ENCODE results near the gene ENG. TPM values are rescaled to one million over a fixed set of nuclear protein-coding genes. Genes with fewer than 3 reads are reported as not detected.

ENG gene
- total RNA-seq, 1 experiment from 2014 or later, result 29.9 TPM

DNA sequence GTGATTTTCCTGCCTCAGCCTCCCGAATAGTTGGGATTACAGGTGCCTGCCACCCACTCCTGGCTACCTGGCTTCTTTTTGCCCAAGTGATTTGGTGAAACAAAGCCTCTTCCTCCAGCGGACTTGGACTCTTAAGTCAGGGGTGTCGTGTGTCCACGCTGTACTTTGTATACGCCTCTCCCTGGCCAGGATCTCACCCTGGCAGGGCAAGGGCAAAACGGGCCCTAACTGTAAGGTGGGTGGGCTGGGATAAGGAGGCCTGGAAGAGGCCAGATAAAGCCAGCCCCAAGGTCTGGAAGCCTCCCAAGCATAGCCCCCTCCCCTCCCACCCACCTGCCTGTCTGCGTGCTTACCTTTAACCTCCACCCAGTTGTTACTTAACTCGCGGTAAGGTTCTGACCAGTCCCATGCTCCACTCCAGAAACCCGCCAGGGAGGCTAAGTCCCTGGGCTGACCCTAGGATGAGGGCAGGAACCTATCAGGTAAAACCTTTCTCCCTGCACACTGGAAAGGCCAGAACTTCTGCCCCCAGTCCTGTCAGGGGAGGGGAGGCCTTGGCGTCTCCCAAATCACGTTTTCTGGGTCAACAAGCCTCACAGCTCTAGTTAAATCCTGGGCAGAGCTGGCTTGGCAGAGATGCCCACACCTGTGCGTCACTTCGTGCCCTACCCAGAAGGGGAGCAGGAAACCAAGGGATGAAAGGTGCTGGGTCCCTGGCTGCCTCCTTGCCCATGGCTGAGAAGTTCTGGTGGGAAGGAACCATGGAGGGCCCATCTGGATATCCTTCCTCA lies 60.3 kb downstream of the ENG start:
- ChIA-PET CTCF (no interaction called here), POLR2A (ENCODE audit: low non-redundant PET) (interaction anchor here (1.0 kb wide), 1 partner anchor 23 kb away, joined by 7 read pairs; no protein-coding TSS in a partner anchor)
- H3K4me1 ChIP-seq (ENCODE audit: insufficient read depth, low read length, poor library complexity, severe bottlenecking), result no peaks in the 10 kb centered on the region
- BruUV-seq (replicated peaks), result no TSS peak
- H3K9me3 ChIP-seq (ENCODE audit: low read depth, low read length, poor library complexity, severe bottlenecking), result no peaks in the 10 kb centered on the region
- no peaks in the 10 kb centered on the region for H3K27me3 ChIP-seq (replicated peaks; ENCODE audit: insufficient read depth, low read depth, low read length, poor library complexity)
- peaks cover 34% of the 10 kb centered on the region for H3K36me3 ChIP-seq (ENCODE audit: insufficient read depth, low read length, poor library complexity, severe bottlenecking)
- H3K27ac ChIP-seq (ENCODE audit: low read depth, low read length, poor library complexity, severe bottlenecking), result no peak overlapping the region
- TF ChIP-seq, protein P1, sequence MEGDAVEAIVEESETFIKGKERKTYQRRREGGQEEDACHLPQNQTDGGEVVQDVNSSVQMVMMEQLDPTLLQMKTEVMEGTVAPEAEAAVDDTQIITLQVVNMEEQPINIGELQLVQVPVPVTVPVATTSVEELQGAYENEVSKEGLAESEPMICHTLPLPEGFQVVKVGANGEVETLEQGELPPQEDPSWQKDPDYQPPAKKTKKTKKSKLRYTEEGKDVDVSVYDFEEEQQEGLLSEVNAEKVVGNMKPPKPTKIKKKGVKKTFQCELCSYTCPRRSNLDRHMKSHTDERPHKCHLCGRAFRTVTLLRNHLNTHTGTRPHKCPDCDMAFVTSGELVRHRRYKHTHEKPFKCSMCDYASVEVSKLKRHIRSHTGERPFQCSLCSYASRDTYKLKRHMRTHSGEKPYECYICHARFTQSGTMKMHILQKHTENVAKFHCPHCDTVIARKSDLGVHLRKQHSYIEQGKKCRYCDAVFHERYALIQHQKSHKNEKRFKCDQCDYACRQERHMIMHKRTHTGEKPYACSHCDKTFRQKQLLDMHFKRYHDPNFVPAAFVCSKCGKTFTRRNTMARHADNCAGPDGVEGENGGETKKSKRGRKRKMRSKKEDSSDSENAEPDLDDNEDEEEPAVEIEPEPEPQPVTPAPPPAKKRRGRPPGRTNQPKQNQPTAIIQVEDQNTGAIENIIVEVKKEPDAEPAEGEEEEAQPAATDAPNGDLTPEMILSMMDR (conservative IDR thresholded peaks at IDR 0.05; ENCODE audit: low read depth, low read length), result no peak
- no peak for TF ChIP-seq EZH2 (IDR thresholded peaks at IDR 0.05; ENCODE audit: borderline replicate concordance, low read depth, low read length, poor library complexity, severe bottlenecking)
- intact Hi-C loops (cut with micrococcal nuclease; ENCODE audit: unreplicated experiment), result no loop called here
- DNase-seq (ENCODE audit: low spot score), result no peak
- no peak overlapping the region for H3K4me3 ChIP-seq (ENCODE audit: low read depth, low read length, poor library complexity, severe bottlenecking)

DNA sequence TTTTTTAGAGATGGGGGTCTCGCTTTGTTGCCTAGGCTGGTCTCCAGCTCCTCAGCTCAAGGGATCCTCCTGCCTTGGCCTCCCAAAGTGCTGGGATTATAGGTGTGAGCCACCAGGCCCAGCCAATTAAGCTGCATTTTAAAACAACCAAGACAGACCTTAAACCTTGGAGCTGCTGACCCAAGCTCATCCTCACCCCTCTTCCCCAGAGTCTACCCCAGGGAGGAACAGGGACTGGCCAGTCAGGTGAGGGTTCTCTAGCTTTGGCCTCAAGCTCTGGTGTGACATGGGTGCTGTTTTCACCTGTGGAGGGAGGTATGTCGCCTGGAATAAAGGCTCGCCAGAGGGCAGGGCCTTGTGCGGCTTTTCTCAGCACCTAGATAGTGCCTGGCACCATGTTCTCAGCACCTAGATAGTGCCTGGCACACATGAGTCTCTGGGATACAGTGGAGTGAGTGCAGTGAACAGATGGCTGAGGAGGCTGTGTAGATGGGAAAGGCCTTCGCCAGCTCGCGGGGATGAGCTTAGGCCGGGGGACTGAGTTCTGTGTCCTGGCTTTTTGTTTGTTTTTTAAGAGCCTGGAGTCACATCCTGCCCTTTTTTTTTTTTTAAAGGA lies 61.3 kb downstream of the ENG start:
- Histone ChIP-seq H3K36me3 (ENCODE audit: insufficient read depth, low read length, poor library complexity, severe bottlenecking) (peaks cover 44% of the 10 kb centered on the region), H3K27ac (ENCODE audit: low read depth, low read length, poor library complexity, severe bottlenecking) (peak overlapping the region; percentile 50), H3K27me3 (replicated peaks; ENCODE audit: insufficient read depth, low read depth, low read length, poor library complexity) (no peaks in the 10 kb centered on the region), H3K4me3 (ENCODE audit: low read depth, low read length, poor library complexity, severe bottlenecking) (no peak overlapping the region), H3K9me3 (ENCODE audit: low read depth, low read length, poor library complexity, severe bottlenecking) (no peaks in the 10 kb centered on the region), H3K4me1 (ENCODE audit: insufficient read depth, low read length, poor library complexity, severe bottlenecking) (no peaks in the 10 kb centered on the region)
- intact Hi-C loops (cut with micrococcal nuclease; ENCODE audit: unreplicated experiment), result no loop called here
- POLR2A ChIA-PET (ENCODE audit: low non-redundant PET), result interaction anchor here (1.0 kb wide), 1 partner anchor 22 kb away, joined by 7 read pairs; no protein-coding TSS in a partner anchor
- no peak for DNase-seq (ENCODE audit: low spot score)
- no TSS peak for BruUV-seq (replicated peaks)
- TF ChIP-seq EZH2 (IDR thresholded peaks at IDR 0.05; ENCODE audit: borderline replicate concordance, low read depth, low read length, poor library complexity, severe bottlenecking), result no peak
- TF ChIP-seq, protein P1 (conservative IDR thresholded peaks at IDR 0.05; ENCODE audit: low read depth, low read length), result no peak
- CTCF ChIA-PET, result no interaction called here

DNA sequence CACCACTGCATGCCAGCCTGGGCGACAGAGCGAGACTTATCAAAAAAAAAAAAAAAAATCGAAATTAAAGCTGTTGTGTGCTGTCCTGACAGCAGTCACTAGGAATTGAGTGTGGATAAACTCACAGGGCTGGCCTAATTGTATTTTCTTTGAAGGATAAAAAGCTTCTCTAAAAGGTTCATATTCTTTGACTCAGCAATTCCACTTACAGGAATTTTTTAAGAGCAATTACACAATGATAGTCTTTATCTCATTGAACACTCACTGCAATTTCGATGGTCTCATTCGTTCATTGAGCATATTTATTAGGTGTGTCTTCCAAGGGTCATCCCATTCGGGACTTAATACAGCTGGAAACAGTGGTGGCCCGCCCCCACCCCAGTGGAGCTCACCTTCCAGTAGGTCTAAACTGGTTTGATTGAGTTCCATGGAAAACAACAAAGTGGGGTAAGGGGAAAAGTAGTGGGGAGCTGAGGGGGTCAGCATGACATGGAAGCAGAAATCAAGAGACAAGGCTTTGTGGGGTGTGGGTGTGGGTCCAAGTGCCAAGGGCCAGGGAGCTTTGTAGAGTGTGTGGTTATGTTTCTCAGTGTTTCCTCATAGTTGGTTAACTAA lies 61.9 kb downstream of the ENG start:
- DNase-seq (ENCODE audit: low spot score), result no peak
- CTCF ChIA-PET, result no interaction called here
- Histone ChIP-seq H3K9me3 (ENCODE audit: low read depth, low read length, poor library complexity, severe bottlenecking) (no peaks in the 10 kb centered on the region), H3K4me3 (ENCODE audit: low read depth, low read length, poor library complexity, severe bottlenecking) (no peak overlapping the region), H3K36me3 (ENCODE audit: insufficient read depth, low read length, poor library complexity, severe bottlenecking) (peaks cover 51% of the 10 kb centered on the region), H3K27ac (ENCODE audit: low read depth, low read length, poor library complexity, severe bottlenecking) (peak overlapping the region; percentile 50), H3K4me1 (ENCODE audit: insufficient read depth, low read length, poor library complexity, severe bottlenecking) (no peaks in the 10 kb centered on the region), H3K27me3 (replicated peaks; ENCODE audit: insufficient read depth, low read depth, low read length, poor library complexity) (no peaks in the 10 kb centered on the region)
- BruUV-seq (replicated peaks), result no TSS peak
- intact Hi-C loops (cut with micrococcal nuclease; ENCODE audit: unreplicated experiment), result no loop called here
- POLR2A ChIA-PET (ENCODE audit: low non-redundant PET), result no interaction called here
- TF ChIP-seq, protein P1 (conservative IDR thresholded peaks at IDR 0.05; ENCODE audit: low read depth, low read length), result no peak
- no peak for TF ChIP-seq EZH2 (IDR thresholded peaks at IDR 0.05; ENCODE audit: borderline replicate concordance, low read depth, low read length, poor library complexity, severe bottlenecking)

Measured in A673 (cell line).